Activated CD8-positive, alpha-beta memory T cell treated with anti-CD3 and anti-CD28 coated beads for 48 hours (primary cell): Measurements from ENCODE around the gene TXNRD3.

Experiments
- DNase-seq, 3 experiments: peaks; one replicate each; pipeline ENCODE4 v3.0.0-alpha.2; 2020; ENCODE audit warnings: low read depth in 2 of 3, low spot score in 2 of 3

TXNRD3 gene

DNA sequence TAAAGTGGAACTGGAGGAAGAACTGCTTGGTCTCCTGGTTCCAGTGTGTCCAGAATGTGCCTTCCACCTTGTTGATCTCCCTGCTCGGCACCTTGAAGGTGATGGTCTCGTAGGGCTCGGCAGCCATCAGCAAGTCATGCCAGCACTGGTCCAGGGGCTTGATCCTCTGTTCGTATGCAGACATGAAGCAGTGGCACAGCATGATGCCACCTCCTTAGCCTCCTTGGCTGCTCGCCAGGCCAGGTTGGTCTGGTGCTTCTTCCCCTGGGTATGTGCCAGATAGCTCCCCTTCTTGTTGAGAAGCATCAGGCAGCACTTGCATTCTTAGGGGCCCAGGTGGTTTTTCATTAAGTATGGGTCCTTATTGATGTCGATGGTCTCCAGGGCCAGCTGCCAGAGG is 17.8 kb upstream of the TXNRD3 start:
- DNase-seq: no peak

DNA sequence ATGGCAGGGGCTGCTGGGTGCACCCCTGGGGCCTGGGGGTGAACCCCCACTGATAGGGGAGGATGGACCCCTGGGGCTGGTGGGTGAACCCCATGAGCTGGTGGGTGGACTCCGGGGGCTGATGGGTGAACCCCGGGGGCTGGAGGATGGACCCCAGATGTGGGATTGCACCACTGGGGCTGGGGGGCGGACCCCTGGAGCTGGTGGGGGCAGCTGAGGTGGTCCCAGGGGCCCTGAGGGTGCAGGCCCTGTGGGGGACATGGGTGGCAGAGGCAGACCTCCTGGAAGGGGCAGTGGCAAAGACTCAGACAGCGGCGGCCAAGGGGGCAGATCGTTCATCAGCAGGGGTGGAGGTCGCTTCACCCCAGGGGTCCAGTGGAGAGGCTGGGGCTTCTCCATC is 17.4 kb upstream of the TXNRD3 start:
- no peak for DNase-seq

DNA sequence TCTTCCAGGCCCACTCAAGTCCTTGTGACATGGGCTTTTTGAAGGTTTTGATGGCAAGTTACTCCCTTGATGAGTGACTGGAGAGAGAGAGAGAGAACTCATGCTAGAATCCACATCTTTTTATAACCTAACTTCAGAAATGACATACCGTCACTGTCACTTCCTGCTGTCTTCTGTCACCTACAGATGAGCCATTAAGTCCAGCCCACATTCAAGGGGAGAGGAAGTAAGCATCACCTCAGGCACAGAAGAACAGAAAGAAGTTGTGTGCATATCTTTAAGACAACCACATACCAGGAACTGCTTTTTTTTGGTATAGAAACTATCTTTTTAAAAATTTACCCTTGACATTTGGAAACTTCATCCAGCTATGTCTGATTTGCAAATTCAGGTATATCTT is 16.6 kb upstream of the TXNRD3 start:
- DNase-seq: no peak

DNA sequence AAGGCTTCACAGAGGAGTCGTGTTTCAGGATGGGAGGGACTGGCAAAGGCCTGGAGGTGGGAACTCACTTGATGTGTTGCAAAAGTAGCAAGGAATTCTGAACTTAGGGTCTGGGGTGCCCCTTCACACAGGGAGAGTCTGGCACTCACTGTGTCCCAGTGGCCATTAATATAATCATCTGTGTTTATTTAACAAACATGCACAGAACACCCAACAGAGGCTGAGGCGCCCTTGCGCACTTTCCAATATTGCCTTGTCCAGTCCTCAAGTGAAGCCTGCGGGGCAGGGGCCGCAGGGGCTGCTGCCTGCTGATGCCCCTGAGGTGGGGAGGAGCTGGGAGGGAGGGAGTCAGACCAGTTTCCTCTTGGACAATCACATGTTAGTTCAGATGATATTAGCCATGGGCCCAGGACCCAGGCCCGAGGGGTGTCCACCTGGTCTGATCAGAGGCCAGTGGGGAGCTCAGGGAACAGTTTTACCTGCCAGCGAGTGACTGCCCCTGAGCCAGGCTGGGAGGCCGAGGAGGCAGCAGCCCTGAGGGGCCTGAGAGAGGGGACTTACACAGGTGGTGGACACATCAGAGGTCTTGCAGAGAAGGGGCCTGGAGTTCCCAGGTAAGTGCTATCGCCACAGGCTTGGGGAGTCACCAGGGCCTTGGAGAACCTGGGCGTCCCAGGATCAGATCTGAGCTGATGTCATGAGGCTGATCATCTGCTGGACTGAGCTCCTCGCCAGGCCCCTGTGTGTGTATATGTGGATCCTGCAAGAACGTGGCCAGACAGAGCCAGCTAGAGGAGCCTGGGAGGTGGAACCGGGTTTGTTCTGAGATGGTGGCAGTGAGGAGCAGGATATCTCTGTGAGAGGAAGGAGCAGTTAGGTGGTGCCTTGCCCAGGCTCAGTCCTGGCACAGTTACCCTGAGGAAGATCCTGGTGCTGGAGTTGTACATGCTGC is 13.8 kb upstream of the TXNRD3 start:
- no peak for DNase-seq

DNA sequence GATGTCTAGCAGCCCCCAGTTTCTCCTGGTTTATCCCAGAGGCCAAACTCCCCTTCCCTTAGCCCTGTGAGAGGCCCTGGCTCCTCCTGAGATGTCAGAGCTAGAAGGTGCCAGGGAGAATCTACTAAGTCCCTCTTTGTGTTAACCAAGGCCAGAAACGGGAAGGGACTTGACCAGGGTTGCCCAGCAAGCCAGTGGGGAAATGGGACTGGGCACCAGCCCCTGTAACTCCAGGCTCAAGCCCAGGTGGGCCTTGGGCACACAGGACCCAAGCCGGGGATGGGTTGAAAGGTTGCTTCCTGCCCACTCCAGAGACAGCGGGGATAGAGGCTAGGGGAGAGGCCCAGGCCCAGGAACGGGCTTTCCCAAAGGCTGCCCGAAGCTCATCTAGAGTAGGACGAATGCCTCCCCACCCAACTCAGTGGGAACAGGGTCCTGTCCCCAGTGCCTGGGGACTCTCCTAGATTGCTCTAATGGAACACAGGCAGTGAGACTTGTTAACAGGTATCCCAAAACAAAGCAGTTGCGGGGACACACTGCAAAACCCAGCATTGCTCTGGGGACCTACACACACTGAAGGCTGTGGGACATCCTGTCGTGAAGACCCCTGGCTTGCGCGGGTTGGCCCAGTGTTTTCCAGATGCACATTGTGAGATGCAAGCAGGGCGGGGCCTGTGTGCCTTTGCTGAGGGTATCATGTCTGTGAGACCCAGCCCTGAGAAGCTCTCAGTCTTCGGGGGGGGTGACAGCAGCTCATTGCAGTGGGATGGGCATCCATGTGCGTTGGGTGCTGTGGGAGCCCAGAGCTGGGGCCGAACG is 12.9 kb upstream of the TXNRD3 start:
- DNase-seq: no peak

DNA sequence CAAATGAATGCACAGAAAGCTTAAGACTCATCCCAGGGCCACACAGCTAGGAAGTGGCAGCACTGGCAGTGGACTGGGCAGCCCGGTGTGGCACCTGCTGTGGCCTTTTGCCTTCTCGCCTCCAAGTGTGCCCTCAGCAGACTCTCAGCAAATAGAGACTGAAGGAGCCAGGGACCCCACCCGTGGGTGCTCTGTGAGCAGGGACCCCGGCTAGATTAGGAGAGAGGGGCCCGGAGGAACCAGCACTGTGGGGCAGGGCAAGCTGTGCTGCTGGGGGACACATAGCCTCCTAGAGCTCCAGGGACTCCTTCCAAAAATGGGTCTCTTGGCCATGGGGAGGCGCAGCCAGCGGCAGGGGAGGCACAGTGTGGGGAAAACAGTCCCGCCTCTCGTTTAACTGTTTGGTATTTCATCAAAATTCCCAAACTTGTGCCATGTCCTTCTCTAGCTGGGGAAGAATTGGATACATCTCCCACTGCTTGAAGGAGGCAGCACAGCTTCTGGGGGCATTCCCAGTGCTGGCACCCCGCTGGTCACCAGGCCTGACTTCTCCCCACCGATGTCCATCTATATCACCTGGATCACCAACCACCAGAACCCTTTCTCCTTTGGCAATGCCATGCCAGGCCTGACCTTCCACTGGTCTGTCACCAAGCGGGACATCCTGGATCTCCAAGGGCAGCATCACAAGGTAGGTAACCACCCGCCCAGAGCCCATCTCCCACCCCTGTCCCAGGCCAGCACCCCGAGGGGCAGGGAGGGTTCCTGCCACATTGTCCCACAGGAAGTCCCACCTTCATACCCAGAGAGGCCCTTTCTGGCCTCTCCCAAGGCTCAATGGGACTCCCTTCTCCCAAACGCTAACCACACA is 12.0 kb upstream of the TXNRD3 start:
- DNase-seq: no peak

DNA sequence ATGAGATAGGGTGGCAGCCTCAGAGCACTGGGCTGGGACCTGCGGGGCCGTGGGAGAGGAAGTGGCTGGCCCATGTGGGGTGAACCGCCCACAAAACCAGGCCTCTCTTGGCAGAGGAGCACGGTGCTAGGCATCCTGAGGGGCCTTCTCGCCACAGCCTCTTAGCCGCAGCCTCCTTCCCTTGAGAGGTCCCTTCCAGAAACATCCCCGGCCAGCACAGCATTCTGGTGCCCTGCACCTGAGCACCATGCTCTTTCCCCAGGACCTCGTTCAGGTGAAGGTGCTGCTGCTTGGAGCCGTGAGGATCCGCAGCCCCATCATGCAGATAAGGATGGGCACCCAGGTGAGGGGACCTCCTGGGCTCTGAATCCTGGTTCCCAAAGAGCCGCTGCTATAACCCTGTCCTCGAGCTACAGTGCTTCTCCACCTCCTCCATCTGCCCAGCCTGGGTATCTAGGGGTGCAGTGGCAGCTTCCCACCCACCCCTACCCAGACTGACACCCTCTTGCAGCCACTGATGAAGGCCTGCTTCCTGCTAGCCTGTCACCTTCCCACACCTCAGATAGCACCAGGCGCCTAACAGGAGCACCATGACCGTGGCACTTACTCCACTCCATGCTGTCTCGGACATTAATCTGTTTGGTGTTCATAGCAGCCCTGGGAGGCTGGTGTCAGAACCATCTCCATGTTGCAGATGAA is 11.2 kb upstream of the TXNRD3 start:
- DNase-seq: no peak

DNA sequence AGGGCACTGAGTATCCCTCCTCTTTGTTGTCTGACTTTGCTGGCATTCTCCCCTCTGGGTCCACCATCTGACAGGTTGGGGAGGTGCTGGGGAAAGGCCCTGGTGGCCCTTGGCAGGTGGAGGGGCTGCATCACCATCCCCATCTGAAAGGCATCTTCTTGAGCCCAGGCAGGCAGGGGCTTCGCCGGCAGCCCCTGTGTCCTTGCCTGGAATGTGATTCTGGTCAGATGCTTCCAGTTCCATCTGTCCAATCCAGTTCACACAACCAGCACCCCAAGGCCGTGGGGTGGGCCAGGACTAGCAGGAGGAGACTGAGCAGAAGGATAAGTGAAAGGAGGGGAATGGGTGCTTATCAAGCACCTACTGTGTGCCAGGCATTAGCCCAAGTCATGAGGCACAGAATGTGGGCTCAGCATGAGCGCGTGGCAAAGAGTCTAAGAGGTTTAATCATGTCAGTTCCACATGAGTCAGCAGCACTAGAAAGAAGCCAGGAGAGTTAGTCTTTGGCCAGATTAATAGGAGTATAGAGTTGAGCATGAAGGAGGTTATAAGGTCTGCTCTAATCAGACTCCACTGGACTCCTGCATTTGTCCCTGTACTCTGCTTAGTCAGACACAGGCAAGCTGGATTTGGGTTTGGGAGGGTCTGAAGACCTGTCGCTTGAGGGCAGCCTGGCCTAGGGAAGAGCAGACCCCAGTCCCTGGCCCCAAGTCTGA is 10.5 kb upstream of the TXNRD3 start:
- DNase-seq: no peak

DNA sequence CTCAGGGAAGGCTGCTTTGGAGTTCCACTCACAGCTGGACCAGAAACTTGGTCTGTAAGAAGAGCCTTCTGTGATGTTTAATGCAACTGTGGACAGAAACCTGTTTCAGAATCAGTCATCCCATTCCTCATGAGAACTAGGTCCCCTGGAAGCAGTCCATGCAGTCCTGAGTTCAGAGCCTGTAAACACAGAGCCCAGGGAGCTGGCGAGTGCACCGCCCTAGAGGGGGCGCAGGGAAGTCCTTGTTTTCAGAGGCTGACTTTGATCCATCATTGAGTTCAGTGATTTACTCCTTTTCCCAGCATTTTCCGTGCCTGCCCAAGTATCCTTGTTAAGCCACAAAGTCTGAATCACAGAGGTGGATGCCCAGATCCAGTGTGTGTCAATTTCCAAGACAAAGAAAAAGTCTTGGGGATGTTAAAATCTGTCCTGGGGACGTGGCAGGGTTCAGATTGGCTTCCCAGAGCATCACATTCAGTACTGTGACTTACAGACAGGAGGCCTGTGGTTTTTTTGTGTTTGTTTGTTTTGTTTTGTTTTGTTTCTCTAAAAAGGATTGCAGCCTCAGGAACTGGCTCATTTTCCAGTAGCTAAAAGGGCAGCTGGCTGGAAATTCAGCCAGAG is 9.8 kb upstream of the TXNRD3 start:
- no peak for DNase-seq

DNA sequence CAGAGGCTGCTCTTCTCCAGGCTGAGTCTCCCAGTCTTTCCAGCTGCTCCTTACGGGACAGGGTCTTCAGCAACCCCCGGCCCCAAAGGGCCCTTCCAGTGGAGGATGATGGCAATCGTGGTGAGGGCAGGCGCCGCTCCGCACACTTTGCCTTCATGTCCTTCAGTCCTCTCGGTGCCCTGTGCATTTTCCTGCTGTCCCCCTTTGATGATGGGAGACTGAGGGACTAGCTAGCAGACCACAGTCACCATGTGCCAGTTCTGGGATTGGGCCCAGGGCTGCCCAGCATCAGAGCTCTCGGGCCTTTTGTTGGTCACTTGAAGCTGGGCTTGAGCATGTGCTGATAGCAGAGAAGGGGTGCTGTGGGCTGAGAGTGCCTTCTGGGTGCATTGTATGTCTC is 8.8 kb upstream of the TXNRD3 start:
- DNase-seq: no peak

DNA sequence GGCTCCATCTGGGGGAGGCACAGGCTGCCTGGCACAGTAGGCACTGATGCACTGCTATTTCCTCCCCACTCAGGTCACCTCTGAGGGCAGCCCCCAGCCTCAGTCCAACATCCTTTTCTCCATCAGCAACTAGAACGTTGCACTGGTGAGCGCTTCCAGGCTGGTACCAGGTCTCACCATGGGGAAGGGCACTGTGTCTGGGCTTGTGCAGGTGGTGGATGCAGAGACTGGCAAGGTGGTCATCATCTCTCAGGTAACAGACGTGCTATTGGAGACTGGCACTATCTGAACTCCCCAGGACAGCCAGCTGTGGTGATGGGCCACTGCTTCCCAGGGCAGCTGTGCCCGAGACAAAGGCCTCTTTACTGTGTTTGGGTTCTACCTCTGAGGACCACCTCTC is 8.3 kb upstream of the TXNRD3 start:
- DNase-seq: no peak

DNA sequence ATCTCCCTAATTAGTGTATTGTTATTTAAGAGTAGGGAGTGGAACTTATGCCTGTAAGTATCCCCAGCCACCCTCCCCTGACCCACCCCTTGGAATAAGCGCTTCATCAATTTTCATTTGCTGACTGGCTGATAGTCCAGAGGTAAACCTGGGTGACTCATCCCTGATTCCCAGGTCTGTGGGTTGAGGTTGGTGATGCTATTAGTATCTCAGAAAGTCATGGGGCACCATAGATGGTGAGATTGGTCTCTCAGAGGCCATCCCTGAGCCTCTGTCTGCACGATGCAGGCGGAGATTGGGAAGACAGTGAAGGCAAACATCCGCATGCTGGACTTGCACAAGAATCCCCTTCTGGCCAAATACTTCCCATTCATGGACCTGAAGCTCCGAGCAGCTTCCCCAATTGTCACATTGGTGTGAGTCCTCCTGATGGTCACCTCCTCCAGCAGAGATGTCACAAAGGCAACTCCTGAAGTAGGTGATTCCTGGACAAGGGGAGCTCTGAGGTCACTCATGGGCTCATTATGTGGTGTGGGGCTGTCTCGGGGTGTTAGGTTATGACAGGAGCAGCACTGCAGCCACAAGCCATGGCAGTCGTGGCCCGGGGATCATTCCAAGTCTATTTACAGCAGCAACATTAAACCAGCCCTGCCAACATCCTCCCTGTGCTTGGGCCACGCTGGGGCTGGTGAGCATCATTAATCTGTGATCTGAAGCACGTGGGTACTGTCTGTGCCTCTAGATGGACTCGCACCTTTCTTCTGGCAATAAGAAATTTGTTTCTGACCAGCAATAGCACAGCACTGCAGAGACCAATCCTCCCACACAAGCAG is 6.8 kb upstream of the TXNRD3 start:
- no peak for DNase-seq

DNA sequence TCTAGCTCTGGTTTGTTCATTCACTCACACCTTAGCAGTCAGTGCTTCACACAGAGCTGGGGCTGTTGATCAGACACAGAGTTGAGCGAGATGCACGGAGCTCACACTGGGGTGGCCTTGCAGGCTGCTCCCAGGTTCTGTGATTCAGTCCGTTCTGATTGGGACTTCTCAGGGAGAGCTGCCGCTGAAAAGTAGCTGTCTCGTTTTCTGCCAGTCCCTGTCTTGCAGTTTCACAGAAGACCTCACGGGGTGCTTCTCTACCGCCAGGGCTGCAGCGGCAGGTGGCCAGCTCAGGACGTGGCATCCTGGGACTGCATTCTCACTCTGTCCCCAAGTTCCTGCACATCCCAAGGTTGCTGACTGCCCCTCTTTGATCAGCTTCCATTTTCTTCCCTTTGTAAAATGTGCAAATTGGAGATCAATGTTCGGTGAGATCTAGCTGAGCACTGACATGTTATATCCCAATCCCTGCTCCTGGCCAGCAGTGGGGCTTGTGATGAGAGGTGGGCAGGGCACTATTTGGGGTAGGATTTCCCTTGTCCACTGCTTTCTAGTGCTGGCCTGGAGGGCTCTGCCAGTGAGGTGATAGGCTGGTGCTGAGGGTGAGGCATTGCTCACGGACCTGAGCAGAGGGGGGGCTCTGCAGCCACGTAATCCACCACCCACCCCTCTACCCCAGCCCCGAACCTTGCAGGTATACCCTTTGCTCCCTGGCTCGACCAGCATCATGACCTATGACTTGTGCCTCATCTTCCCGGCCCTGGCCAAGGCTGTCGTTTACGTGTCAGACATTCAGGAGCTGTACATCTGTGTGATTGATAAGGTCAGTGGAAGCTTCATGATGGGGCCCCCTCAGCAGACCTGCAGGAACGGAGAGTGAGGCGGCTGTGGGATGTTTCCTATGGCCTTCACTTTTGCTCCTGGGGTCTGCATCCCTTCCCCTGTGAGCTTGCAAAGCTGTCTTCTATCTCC is 5.3 kb upstream of the TXNRD3 start:
- no peak for DNase-seq

DNA sequence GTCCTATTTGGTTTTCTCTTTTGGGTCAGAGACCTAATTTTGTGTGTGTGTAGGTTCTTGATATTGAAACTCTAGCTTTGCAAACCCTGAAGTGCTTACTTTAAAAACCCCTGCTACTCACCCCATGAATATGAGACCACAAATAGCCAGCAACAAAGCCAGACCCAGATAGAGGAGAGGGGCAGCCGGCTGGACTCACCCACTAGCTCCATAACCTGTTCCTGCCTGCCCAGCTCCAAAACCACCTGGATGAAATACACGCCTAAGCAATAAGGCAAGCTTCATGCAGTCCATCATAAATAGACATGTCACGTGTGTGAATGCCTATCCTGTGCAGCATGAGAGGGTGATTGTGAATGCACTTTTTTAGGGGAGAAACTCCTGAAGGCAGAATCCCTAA is 3.7 kb upstream of the TXNRD3 start:
- DNase-seq: no peak

DNA sequence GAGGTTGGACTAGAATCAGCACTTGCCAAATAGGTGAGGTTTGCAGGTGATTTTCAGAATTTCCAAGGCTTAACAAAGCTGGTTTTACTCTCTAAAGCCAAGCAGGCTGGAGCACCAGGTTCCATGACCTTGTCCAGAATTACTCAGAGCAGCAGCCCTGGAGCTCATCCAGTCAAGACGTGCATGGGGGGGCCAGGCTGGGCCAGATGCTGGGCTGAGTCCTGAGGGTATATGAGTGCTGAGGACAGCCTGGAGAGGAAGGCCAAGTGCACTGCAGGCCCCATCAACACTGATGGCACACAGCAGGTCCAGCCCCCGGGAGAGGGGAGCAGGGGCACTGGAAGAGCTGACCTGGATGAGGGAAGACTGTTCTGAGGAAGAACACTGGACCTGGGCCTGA is 3.0 kb upstream of the TXNRD3 start:
- no peak for DNase-seq

DNA sequence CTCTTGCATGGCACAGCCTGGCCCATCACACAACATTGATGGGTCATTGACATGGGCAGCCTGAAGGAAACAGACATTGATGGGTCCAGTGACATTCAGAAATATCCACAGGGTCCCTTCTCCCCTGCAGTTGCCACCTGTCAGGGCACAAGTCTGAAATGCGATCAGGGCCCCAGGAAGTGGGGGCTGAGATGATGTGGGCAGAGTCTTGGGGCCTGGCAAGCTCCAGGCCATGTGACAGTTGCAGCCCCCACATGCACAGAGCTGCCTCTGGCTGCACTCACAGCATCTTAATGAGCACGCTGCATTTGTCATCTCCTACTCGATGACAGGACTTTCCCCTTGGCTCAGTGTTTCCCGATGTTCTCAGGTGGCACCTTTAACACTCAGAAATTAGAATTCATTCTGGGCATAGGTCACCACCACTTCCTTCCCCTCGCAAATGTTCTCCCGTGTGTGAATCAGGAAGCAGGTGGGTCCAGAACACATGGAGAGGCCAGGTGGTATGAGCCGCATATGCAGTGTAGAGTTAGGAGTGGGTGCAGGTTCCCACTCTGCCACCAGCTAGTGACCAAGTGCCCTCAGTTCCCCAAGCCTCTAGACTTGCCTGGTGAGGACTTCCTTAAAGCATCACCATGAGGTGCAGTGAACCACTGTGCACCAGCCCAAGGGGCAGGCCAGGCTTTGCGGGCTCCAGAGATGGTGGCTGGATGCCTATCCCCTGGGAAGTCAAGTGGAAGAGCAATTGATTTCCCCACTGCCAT is 1.6 kb upstream of the TXNRD3 start:
- no peak for DNase-seq

DNA sequence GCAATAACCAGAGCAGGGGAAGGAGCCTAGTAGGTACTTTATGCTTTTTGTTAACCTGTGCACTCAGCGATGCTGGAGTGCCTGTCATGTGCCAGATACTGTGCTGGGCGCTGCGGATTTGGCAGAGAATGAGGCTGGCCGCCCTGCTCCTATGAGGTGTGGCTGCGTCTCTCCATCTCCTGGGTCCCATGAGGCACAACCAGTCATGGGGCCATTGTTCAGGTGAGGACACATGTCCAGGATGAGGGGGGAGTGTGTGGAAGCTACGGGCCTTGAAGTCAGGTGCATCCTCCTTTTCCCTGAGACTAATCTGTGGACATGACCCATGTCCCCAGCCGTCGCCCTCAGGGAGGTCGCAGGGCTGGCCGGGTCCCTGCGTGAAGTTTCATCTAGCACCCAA is 963 bp upstream of the TXNRD3 start:
- no peak for DNase-seq
